ENCODE data around the gene GRK6. TPM values are rescaled to one million over a fixed set of nuclear protein-coding genes. Genes with fewer than 3 reads are reported as not detected.

The GRK6 gene
- total RNA-seq, 4 donors from 2014 or later = 16.1 to 45.5 (median 27.2) TPM

GRCh38 chr5:177442066-177442826 lies 15.8 kb downstream of the GRK6 start:
- DNase-seq (ENCODE audit: low spot score) (no peak), ATAC-seq (ENCODE audit: low FRiP score) (no peak)
- TF ChIP-seq CTCF (IDR thresholded peaks at IDR 0.05) = no peak

GRCh38 chr5:177443144-177443983 lies 16.9 kb downstream of the GRK6 start:
- DNase-seq (ENCODE audit: low spot score) (no peak), ATAC-seq (ENCODE audit: low FRiP score) (no peak)
- no peak for TF ChIP-seq CTCF (IDR thresholded peaks at IDR 0.05)

GRCh38 chr5:177444106-177445051 lies 17.9 kb downstream of the GRK6 start:
- DNase-seq (ENCODE audit: low spot score) (no peak), ATAC-seq (ENCODE audit: low FRiP score) (no peak)
- no peak for TF ChIP-seq CTCF (IDR thresholded peaks at IDR 0.05)

GRCh38 chr5:177445052-177445916 lies 18.8 kb downstream of the GRK6 start:
- DNase-seq (ENCODE audit: low spot score) (no peak), ATAC-seq (ENCODE audit: low FRiP score) (no peak)
- no peak for TF ChIP-seq CTCF (IDR thresholded peaks at IDR 0.05)

GRCh38 chr5:177445917-177446199 lies 19.4 kb downstream of the GRK6 start:
- TF ChIP-seq CTCF (IDR thresholded peaks at IDR 0.05) = no peak

More at GRCh38 chr5:177445917-177446199, 19.4 kb downstream of the GRK6 start:
- DNase-seq (ENCODE audit: low spot score) (no peak), ATAC-seq (ENCODE audit: low FRiP score) (no peak)

All from omental fat pad (tissue), 4 donors.